Activated T-cell treated with anti-CD3 and anti-CD28 coated beads, Interleukin-2, amount 50 U/mL, for 24 hours (primary cell): ENCODE results near the gene REPS2.
"Not testable (repeated sequence)": the region's sequence is repeated elsewhere in the genome, so short reads cannot be mapped to it uniquely, and the experiment has no call there.

Experiments
- DNase-seq: peaks from one replicate; pipeline ENCODE4 v3.0.0-alpha.2; 2020
- H3K27ac Mint-ChIP-seq: 2 replicates; pipeline ENCODE4 v1.8.0; 2020; ENCODE audit warnings: mild to moderate bottlenecking, mixed read lengths
- H3K27me3 Mint-ChIP-seq: 2 replicates; pipeline ENCODE4 v1.8.0; 2020; ENCODE audit warnings: mixed read lengths
- H3K36me3 Mint-ChIP-seq: 2 replicates; pipeline ENCODE4 v1.8.0; 2020; ENCODE audit warnings: low read depth, mixed read lengths
- H3K4me1 Mint-ChIP-seq: 2 replicates; pipeline ENCODE4 v1.8.0; 2020; ENCODE audit warnings: low read depth, mixed read lengths
- H3K4me3 Mint-ChIP-seq: 2 replicates; pipeline ENCODE4 v1.8.0; 2020; ENCODE audit warnings: mild to moderate bottlenecking, moderate library complexity, mixed read lengths
- H3K9me3 Mint-ChIP-seq: 2 replicates; pipeline ENCODE4 v1.8.0; 2020; ENCODE audit warnings: mixed read lengths

Gene REPS2

GRCh38 chrX:16934185-16934584 lies 12.3 kb upstream of the REPS2 start:
- H3K36me3 Mint-ChIP-seq, result no peaks in the 10 kb centered on the region
- peaks cover 6% of the 10 kb centered on the region for H3K9me3 Mint-ChIP-seq
- no peak overlapping the region for H3K4me3 Mint-ChIP-seq
- H3K27me3 Mint-ChIP-seq, result peaks cover 67% of the 10 kb centered on the region
- peaks cover 3% of the 10 kb centered on the region for H3K4me1 Mint-ChIP-seq
- no peak overlapping the region for H3K27ac Mint-ChIP-seq
- DNase-seq, result no peak

GRCh38 chrX:16946971-16947562 lies 609 bp downstream of the REPS2 start:
- peak; percentile 32 for DNase-seq
- H3K9me3 Mint-ChIP-seq, result peaks cover 3% of the 10 kb centered on the region

GRCh38 chrX:16950423-16950822 lies 4.0 kb downstream of the REPS2 start:
- Mint-ChIP-seq H3K36me3 (no peaks in the 10 kb centered on the region), H3K27me3 (peaks cover 68% of the 10 kb centered on the region), H3K4me3 (no peak overlapping the region), H3K4me1 (peaks cover 2% of the 10 kb centered on the region), H3K27ac (no peak overlapping the region), H3K9me3 (no peaks in the 10 kb centered on the region)
- DNase-seq, result no peak

More at GRCh38 chrX:16946971-16947562, 609 bp downstream of the REPS2 start:
- Mint-ChIP-seq H3K27ac (no peak overlapping the region), H3K36me3 (no peaks in the 10 kb centered on the region), H3K4me3 (peak overlapping the region; percentile 73), H3K4me1 (peaks cover 2% of the 10 kb centered on the region), H3K27me3 (peaks cover 64% of the 10 kb centered on the region)

GRCh38 chrX:16953606-16954211 lies 7.3 kb downstream of the REPS2 start:
- Mint-ChIP-seq H3K9me3 (no peaks in the 10 kb centered on the region), H3K4me3 (no peak overlapping the region), H3K4me1 (no peaks in the 10 kb centered on the region), H3K27ac (no peak overlapping the region), H3K27me3 (peaks cover 75% of the 10 kb centered on the region), H3K36me3 (no peaks in the 10 kb centered on the region)
- DNase-seq, result no peak

GRCh38 chrX:16957751-16958150 lies 11.3 kb downstream of the REPS2 start:
- H3K4me1 Mint-ChIP-seq, result no peaks in the 10 kb centered on the region
- H3K27ac Mint-ChIP-seq, result no peak overlapping the region
- H3K9me3 Mint-ChIP-seq, result no peaks in the 10 kb centered on the region
- peaks cover 68% of the 10 kb centered on the region for H3K27me3 Mint-ChIP-seq
- H3K36me3 Mint-ChIP-seq, result no peaks in the 10 kb centered on the region
- H3K4me3 Mint-ChIP-seq, result no peak overlapping the region
- no peak for DNase-seq

- H3K27me3 Mint-ChIP-seq, result peaks cover 64% of the 10 kb centered on the region
- H3K27ac Mint-ChIP-seq, result no peak overlapping the region
- no peaks in the 10 kb centered on the region for H3K4me1 Mint-ChIP-seq
- no peak for DNase-seq
- no peaks in the 10 kb centered on the region for H3K9me3 Mint-ChIP-seq
- no peaks in the 10 kb centered on the region for H3K36me3 Mint-ChIP-seq
- no peak overlapping the region for H3K4me3 Mint-ChIP-seq
Observed at GRCh38 chrX:16958356-16958755, 11.9 kb downstream of the REPS2 start.

GRCh38 chrX:16962661-16963060 lies 16.2 kb downstream of the REPS2 start:
- not testable (repeated sequence) for H3K27ac Mint-ChIP-seq, H3K4me1 Mint-ChIP-seq, H3K9me3 Mint-ChIP-seq, DNase-seq, H3K4me3 Mint-ChIP-seq, H3K36me3 Mint-ChIP-seq
- peaks cover 29% of the 10 kb centered on the region for H3K27me3 Mint-ChIP-seq

- Mint-ChIP-seq H3K4me3 (no peak overlapping the region), H3K27me3 (peaks cover 23% of the 10 kb centered on the region), H3K4me1 (no peaks in the 10 kb centered on the region), H3K36me3 (no peaks in the 10 kb centered on the region), H3K27ac (no peak overlapping the region), H3K9me3 (no peaks in the 10 kb centered on the region)
- DNase-seq, result no peak
Observed at GRCh38 chrX:16963216-16963615, 16.8 kb downstream of the REPS2 start.

- H3K4me1 Mint-ChIP-seq, H3K27me3 Mint-ChIP-seq, H3K36me3 Mint-ChIP-seq: not testable (repeated sequence)
Observed at GRCh38 chrX:16964976-16965375, 18.5 kb downstream of the REPS2 start.

GRCh38 chrX:16966752-16967448 lies 20.4 kb downstream of the REPS2 start:
- no peak for DNase-seq
- Mint-ChIP-seq H3K27ac (no peak overlapping the region), H3K9me3 (no peaks in the 10 kb centered on the region), H3K4me3 (no peak overlapping the region), H3K4me1 (peaks cover 6% of the 10 kb centered on the region), H3K36me3 (no peaks in the 10 kb centered on the region), H3K27me3 (peaks cover 10% of the 10 kb centered on the region)

More at GRCh38 chrX:16964976-16965375, 18.5 kb downstream of the REPS2 start:
- not testable (repeated sequence) for H3K9me3 Mint-ChIP-seq, DNase-seq, H3K27ac Mint-ChIP-seq, H3K4me3 Mint-ChIP-seq

GRCh38 chrX:16968753-16969152 lies 22.3 kb downstream of the REPS2 start:
- H3K4me3 Mint-ChIP-seq, H3K4me1 Mint-ChIP-seq, H3K27ac Mint-ChIP-seq, H3K9me3 Mint-ChIP-seq, DNase-seq, H3K36me3 Mint-ChIP-seq: not testable (repeated sequence)
- H3K27me3 Mint-ChIP-seq, result peaks cover 25% of the 10 kb centered on the region

- Mint-ChIP-seq H3K4me1 (peaks cover 6% of the 10 kb centered on the region), H3K27me3 (peaks cover 37% of the 10 kb centered on the region), H3K36me3 (no peaks in the 10 kb centered on the region), H3K9me3 (no peaks in the 10 kb centered on the region), H3K4me3 (no peak overlapping the region), H3K27ac (no peak overlapping the region)
- DNase-seq, result no peak
Observed at GRCh38 chrX:16970977-16971376, 24.5 kb downstream of the REPS2 start.

GRCh38 chrX:16971694-16972093 lies 25.2 kb downstream of the REPS2 start:
- no peak overlapping the region for H3K27ac Mint-ChIP-seq
- peaks cover 6% of the 10 kb centered on the region for H3K4me1 Mint-ChIP-seq
- no peaks in the 10 kb centered on the region for H3K9me3 Mint-ChIP-seq
- no peaks in the 10 kb centered on the region for H3K36me3 Mint-ChIP-seq
- peaks cover 42% of the 10 kb centered on the region for H3K27me3 Mint-ChIP-seq
- H3K4me3 Mint-ChIP-seq, result no peak overlapping the region
- DNase-seq, result no peak

GRCh38 chrX:16975233-16975632 lies 28.8 kb downstream of the REPS2 start:
- no peak overlapping the region for H3K27ac Mint-ChIP-seq
- no peaks in the 10 kb centered on the region for H3K36me3 Mint-ChIP-seq

GRCh38 chrX:16977771-16978170 lies 31.3 kb downstream of the REPS2 start:
- peaks cover 67% of the 10 kb centered on the region for H3K27me3 Mint-ChIP-seq
- H3K36me3 Mint-ChIP-seq, result no peaks in the 10 kb centered on the region

More at GRCh38 chrX:16975233-16975632, 28.8 kb downstream of the REPS2 start:
- H3K4me1 Mint-ChIP-seq, result peaks cover 6% of the 10 kb centered on the region
- DNase-seq, result no peak
- H3K4me3 Mint-ChIP-seq, result no peak overlapping the region
- no peaks in the 10 kb centered on the region for H3K9me3 Mint-ChIP-seq
- peaks cover 64% of the 10 kb centered on the region for H3K27me3 Mint-ChIP-seq

More at GRCh38 chrX:16977771-16978170, 31.3 kb downstream of the REPS2 start:
- no peak for DNase-seq
- Mint-ChIP-seq H3K4me3 (no peak overlapping the region), H3K9me3 (no peaks in the 10 kb centered on the region), H3K27ac (no peak overlapping the region), H3K4me1 (no peaks in the 10 kb centered on the region)
